ENCODE measurements around the gene PLCH1.

DNA sequence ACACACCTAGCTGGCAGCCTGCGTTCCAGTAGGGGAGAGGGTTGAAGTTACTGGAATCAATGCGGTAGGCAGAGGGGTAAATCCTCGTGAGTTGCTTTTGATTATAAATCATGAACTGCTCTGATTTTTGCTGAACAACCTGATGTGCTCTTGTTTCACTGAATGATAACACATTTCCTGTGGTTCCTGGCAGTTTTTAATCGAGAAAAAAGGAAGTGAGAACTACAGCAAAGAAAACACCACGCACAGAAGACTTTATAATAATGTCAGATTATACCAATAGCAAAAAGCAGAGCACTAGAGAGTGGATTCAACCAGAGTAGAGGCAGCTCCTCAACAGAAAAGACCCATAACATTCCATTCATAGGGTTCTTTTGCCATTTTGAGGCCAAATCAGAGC, 250.5 kb downstream of the PLCH1 start:
- TF ChIP-seq, protein P1, sequence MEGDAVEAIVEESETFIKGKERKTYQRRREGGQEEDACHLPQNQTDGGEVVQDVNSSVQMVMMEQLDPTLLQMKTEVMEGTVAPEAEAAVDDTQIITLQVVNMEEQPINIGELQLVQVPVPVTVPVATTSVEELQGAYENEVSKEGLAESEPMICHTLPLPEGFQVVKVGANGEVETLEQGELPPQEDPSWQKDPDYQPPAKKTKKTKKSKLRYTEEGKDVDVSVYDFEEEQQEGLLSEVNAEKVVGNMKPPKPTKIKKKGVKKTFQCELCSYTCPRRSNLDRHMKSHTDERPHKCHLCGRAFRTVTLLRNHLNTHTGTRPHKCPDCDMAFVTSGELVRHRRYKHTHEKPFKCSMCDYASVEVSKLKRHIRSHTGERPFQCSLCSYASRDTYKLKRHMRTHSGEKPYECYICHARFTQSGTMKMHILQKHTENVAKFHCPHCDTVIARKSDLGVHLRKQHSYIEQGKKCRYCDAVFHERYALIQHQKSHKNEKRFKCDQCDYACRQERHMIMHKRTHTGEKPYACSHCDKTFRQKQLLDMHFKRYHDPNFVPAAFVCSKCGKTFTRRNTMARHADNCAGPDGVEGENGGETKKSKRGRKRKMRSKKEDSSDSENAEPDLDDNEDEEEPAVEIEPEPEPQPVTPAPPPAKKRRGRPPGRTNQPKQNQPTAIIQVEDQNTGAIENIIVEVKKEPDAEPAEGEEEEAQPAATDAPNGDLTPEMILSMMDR (conservative IDR thresholded peaks at IDR 0.05; ENCODE audit: low read length), result no peak
- TF ChIP-seq EZH2phosphoT487 (IDR thresholded peaks at IDR 0.05; ENCODE audit: borderline replicate concordance, low read depth, low read length), result no peak

Data from OCI-LY7 (cell line).